22Rv1 (cell line): ENCODE results near the gene MMP14.
"Not testable (repeated sequence)": the region's sequence is repeated elsewhere in the genome, so short reads cannot be mapped to it uniquely, and the experiment has no call there.

ENCODE experiments used
- H3K27ac ChIP-seq: fragments of 450-650 bp; 2 replicates; pipeline ENCODE4 v1.5.1; 2017
- ZFX ChIP-seq: fragments of 450-650 bp; IDR thresholded peaks from 2 replicates; pipeline ENCODE4 v1.6.1; 2017; ENCODE audit warnings: antibody characterized with exemption, borderline replicate concordance
- TF ChIP-seq, protein P1 (sequence below): fragments of 450-650 bp; IDR thresholded peaks from 2 replicates; pipeline ENCODE4 v1.5.1; 2017; ENCODE audit warnings: mild to moderate bottlenecking

Gene MMP14

DNA sequence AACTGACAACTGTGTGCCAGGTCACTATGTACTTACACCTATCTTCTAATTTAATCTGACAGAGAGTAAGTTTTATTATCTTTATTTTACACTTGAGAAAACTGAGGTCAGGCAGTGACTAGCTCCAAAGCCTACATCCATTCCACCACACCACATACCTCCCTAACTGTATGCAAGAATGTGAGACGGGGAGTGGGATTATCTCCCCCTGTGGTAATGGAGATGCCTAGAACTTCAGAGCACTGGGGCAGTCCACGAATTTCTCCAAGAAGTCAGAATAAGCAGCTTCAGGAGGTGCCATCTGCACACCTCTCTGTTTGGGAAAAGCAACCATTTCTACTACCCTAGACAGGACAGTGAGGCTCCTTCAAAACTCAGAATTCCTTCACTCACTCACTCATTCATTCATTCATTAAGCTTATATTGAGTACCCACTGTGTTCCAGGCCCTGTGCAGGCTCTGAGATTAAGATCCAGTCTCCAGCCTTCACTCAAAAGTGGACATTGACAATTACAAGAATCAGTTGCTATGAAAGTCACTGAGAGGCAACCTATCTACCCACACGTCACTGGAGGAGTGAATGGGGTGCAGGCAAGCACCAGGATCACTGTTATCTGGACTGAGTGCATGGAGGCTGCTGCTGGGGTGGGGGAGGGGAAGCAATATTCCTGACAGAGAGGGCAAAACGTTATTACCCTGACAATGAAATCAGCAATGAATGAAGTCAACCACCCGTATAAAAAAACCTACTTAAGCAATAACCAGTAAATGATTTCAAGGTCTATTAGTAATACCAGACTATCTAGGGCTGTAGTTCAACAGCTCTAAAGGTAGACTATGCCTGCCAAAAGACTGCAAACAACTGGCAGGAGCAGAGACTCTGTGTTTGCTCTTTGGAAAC is 39.1 kb upstream of the MMP14 start:
- no peak overlapping the region for H3K27ac ChIP-seq
- no peak for TF ChIP-seq ZFX
- TF ChIP-seq, protein P1, sequence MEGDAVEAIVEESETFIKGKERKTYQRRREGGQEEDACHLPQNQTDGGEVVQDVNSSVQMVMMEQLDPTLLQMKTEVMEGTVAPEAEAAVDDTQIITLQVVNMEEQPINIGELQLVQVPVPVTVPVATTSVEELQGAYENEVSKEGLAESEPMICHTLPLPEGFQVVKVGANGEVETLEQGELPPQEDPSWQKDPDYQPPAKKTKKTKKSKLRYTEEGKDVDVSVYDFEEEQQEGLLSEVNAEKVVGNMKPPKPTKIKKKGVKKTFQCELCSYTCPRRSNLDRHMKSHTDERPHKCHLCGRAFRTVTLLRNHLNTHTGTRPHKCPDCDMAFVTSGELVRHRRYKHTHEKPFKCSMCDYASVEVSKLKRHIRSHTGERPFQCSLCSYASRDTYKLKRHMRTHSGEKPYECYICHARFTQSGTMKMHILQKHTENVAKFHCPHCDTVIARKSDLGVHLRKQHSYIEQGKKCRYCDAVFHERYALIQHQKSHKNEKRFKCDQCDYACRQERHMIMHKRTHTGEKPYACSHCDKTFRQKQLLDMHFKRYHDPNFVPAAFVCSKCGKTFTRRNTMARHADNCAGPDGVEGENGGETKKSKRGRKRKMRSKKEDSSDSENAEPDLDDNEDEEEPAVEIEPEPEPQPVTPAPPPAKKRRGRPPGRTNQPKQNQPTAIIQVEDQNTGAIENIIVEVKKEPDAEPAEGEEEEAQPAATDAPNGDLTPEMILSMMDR = no peak

DNA sequence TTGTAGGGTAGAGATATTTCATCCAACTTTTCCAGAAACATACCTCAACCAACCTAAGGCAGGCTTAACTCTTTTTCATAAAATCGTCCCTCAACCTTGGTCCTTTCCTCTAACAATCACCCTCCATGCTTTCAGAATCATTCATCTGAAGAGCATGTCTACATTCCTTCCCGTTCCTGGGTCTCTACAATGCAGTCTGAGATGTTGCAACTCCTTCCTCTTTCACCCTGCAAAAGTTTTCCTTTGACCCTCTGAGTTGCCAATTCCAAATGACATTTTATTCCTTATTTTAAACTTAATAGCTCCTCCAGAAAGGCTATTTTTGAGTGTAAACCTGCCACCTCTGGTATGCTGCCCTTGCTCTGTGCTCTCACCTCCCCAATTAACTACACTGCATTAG is 37.9 kb upstream of the MMP14 start:
- TF ChIP-seq, protein P1 = no peak
- TF ChIP-seq ZFX = no peak

DNA sequence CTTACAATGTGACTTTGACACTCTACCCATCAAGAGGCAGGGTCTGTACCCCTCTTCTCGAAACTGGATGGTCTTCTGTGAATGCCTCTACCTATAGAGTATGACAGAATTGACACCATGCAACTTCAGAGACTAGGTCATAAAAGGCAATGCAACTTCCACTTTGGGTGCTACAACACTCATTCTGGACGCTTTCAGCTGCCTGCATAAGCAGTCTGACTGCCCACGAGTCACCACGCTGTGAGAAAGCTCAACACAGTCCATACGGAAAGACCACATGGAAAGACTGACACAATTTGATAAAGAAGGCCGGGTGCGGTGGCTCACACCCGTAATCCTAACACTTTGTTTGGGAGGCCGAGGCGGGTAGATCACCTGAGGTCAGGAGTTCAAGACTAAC is 36.0 kb upstream of the MMP14 start:
- no peak for TF ChIP-seq ZFX
- TF ChIP-seq, protein P1 = no peak
- no peak overlapping the region for H3K27ac ChIP-seq

More for the DNA sequence above, 37.9 kb upstream of the MMP14 start:
- no peak overlapping the region for H3K27ac ChIP-seq

DNA sequence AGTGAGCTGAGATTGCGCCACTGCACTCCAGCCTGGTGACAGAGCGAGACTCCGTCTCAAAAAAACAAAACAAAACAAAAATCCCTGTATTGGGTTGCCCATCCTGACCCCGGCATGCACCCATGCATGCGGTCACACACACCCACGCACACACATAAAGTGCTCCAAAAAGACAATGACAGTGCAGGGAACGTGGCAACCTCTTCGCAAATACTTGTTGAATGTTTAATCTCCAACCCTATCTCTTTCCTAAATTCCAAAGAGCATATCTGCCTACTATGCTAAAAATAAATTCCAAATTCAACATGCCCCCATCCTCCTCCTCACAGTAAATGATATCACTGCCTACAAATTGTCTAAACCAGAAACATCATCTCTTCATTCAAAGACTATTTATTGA is 34.7 kb upstream of the MMP14 start:
- no peak overlapping the region for H3K27ac ChIP-seq
- TF ChIP-seq ZFX = no peak
- TF ChIP-seq, protein P1 = no peak

DNA sequence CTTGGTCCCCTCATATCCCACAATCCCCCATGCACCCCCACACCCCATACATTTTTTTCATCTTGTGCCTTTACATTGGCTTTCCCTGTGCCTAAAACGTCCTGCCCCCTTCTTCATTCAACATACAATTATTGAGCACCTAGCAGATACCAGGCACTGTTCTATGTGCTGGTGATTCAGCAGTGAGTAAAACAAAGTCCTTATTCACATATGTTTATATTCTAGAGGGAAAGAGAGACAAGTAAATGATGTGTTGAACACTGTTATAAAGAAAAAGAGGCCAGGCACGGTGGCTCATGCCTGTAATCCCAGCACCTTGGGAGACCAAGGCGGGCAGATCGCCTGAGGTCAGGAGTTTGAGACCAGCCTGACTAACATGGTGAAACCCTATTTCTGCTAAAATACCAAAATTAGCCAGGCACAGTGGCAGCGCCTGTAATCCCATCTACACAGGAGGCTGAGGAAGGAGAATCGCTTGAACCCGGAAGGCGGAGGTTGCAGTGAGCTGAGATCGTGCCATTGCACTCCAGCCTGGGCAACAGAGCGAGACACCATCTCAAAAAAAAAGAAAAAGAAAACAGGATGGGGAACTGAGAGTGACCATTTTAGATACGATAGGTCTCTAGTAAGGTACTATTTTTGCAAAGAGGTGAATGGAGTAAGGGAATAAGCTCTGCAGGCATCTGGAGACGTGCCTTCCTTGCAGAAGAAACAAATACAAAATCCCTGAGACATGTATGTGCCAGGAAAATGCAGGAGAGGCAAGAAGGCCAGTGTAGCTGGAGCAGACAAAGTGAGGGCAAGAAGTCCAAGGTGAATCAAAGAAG is 33.3 kb upstream of the MMP14 start:
- TF ChIP-seq, protein P1 = no peak
- no peak for TF ChIP-seq ZFX
- H3K27ac ChIP-seq = no peak overlapping the region

DNA sequence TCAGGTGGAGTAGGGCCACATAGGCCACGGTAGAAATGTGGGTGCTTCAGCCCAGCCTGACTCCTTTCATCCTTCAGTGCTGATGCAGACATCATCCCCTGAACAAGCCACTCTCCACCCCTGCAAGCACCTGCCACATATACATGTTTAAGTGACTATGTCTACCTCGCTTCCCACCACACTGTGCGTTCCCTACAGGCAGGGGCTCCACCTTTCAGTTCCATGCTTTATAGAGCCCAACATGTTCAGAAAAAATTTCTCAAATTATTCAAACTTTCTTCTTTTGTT is 32.8 kb upstream of the MMP14 start:
- no peak overlapping the region for H3K27ac ChIP-seq
- TF ChIP-seq, protein P1 = no peak
- no peak for TF ChIP-seq ZFX

DNA sequence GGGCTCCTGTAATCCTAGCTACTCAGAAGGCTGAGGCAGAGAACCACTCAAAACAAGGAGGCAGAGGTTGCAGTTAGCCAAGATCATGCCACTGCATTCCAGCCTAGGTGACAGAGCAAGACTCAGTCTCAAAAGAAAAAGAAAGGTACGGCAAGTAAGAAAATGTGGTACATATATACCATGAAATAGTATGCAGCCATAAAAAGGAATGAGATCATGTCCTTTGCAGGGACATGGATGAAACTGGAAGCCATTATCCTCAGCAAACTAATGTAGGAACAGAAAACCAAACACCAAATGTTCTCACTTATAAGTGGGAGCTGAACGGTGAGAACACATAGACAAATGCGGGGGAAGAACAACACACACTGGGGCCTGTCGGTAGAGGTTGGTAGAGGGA is 31.1 kb upstream of the MMP14 start:
- not testable (repeated sequence) for H3K27ac ChIP-seq
